ENCODE measurements around the gene PLEKHO2. TPM values are rescaled to one million over a fixed set of nuclear protein-coding genes. Genes with fewer than 3 reads are reported as not detected.

Gene PLEKHO2
- polyA plus RNA-seq, 1 of the 3 experiments (the other 2 are of a cell fraction) = 7.8 TPM

GRCh38 chr15:64854041-64854440, 12.3 kb downstream of the PLEKHO2 start:
- DNase-seq = no peak
- Histone ChIP-seq H3K36me3 (replicated peaks in 1 of 2; ENCODE audit: control insufficient read depth in 1 of 2, insufficient read depth in 2 of 2, low read length in 1 of 2) (peaks cover 0 to 5% of the 10 kb centered on the region in 2 experiments), H3K27ac (ENCODE audit: low read depth in 2 of 2, low read length in 1 of 2) (peak overlapping the region in 1 of 2 experiments; percentile 76; a peak in 3 of 4 replicates), H3K9me3 (no peaks in the 10 kb centered on the region), H2AFZ (ENCODE audit: low read depth) (no peak overlapping the region), H4K20me1 (ENCODE audit: insufficient read depth) (no peaks in the 10 kb centered on the region), H3K4me3 (ENCODE audit: low read depth in 2 of 2, low read length in 1 of 2) (no peak overlapping the region), H3K27me3 (ENCODE audit: insufficient read depth) (no peaks in the 10 kb centered on the region), H3K4me2 (peak overlapping the region; percentile 26; the same call in 1 of the 2 replicates), H3K4me1 (ENCODE audit: control insufficient read depth in 1 of 2, insufficient read depth in 2 of 2, low read depth in 1 of 2, low read length in 1 of 2) (peaks cover 39 to 43% of the 10 kb centered on the region in 2 experiments; a peak in 3 of 4 replicates), H3K79me2 (ENCODE audit: insufficient read depth) (peaks cover 20% of the 10 kb centered on the region), H3K9me2 (no peaks in the 10 kb centered on the region), H3F3A (replicated peaks; ENCODE audit: insufficient read depth) (peaks cover 7% of the 10 kb centered on the region), H3K9ac (no peak overlapping the region)
- WGBS (ENCODE audit: low lambda C conversion rate) = 51% methylated on average over 4 of the region's 4 CpGs
- POLR2A ChIA-PET = interaction anchor here (1.4 to 2.3 kb wide), 2 partner anchors 11 to 28 kb away, joined by 4 to 7 read pairs; no protein-coding TSS in a partner anchor
- CTCF ChIA-PET = no interaction called here
- TF ChIP-seq, protein P1, sequence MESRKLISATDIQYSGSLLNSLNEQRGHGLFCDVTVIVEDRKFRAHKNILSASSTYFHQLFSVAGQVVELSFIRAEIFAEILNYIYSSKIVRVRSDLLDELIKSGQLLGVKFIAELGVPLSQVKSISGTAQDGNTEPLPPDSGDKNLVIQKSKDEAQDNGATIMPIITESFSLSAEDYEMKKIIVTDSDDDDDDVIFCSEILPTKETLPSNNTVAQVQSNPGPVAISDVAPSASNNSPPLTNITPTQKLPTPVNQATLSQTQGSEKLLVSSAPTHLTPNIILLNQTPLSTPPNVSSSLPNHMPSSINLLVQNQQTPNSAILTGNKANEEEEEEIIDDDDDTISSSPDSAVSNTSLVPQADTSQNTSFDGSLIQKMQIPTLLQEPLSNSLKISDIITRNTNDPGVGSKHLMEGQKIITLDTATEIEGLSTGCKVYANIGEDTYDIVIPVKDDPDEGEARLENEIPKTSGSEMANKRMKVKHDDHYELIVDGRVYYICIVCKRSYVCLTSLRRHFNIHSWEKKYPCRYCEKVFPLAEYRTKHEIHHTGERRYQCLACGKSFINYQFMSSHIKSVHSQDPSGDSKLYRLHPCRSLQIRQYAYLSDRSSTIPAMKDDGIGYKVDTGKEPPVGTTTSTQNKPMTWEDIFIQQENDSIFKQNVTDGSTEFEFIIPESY (IDR thresholded peaks at IDR 0.05; ENCODE audit: borderline replicate concordance, low read depth) = no peak
- no peak; the same call in 1 of the 2 replicates for TF ChIP-seq NFIC (IDR thresholded peaks at IDR 0.05; ENCODE audit: borderline replicate concordance)
- TF ChIP-seq MEF2A (IDR thresholded peaks at IDR 0.05; ENCODE audit: borderline replicate concordance, low read depth) = no peak
- no peak for TF ChIP-seq GATA2 (CRISPR knock-in tag; IDR thresholded peaks at IDR 0.05)
- no peak for TF ChIP-seq SIN3A (IDR thresholded peaks at IDR 0.05; ENCODE audit: borderline replicate concordance, low read depth, low read length)
- no peak for TF ChIP-seq NRF1 (IDR thresholded peaks at IDR 0.05; ENCODE audit: low read depth, low read length)
- no peak for TF ChIP-seq PBX3 (IDR thresholded peaks at IDR 0.05)
- no peak for TF ChIP-seq FOSL2 (IDR thresholded peaks at IDR 0.05; ENCODE audit: borderline replicate concordance, low read depth)
- no peak for TF ChIP-seq TEAD4 (IDR thresholded peaks at IDR 0.05; ENCODE audit: borderline replicate concordance, insufficient read depth)
- TF ChIP-seq, protein P2, sequence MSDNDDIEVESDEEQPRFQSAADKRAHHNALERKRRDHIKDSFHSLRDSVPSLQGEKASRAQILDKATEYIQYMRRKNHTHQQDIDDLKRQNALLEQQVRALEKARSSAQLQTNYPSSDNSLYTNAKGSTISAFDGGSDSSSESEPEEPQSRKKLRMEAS (IDR thresholded peaks at IDR 0.05; ENCODE audit: low read depth) = no peak
- no peak for TF ChIP-seq FOXJ3 (CRISPR knock-in tag; IDR thresholded peaks at IDR 0.05)
- TF ChIP-seq FOXM1 (IDR thresholded peaks at IDR 0.05; ENCODE audit: low read depth) = no peak
- TF ChIP-seq REST (IDR thresholded peaks at IDR 0.05; ENCODE audit: low read depth, low read length) = no peak
- no peak for TF ChIP-seq TAF1 (IDR thresholded peaks at IDR 0.05; ENCODE audit: borderline replicate concordance, low read depth, low read length)
- no peak for TF ChIP-seq RXRA (IDR thresholded peaks at IDR 0.05; ENCODE audit: borderline replicate concordance, low read depth)
- no peak for TF ChIP-seq GABPA (IDR thresholded peaks at IDR 0.05; ENCODE audit: low read depth)
- no peak for TF ChIP-seq YY1 (IDR thresholded peaks at IDR 0.05; ENCODE audit: low read depth)
- no peak for TF ChIP-seq SMC3 (IDR thresholded peaks at IDR 0.05; ENCODE audit: low read depth, low read length)
- no peak for TF ChIP-seq ELF1 (IDR thresholded peaks at IDR 0.05)
- no peak for TF ChIP-seq RAD21 (IDR thresholded peaks at IDR 0.05; ENCODE audit: low read length)
